Measurements from ENCODE around the gene DVL3. TPM values are rescaled to one million over a fixed set of nuclear protein-coding genes. Genes with fewer than 3 reads are reported as not detected.

DVL3 gene
- polyA plus RNA-seq, 1 donor (not counting 4 experiments of a cell fraction or from before 2014, with no cell fraction given): 18.5 TPM

DNA sequence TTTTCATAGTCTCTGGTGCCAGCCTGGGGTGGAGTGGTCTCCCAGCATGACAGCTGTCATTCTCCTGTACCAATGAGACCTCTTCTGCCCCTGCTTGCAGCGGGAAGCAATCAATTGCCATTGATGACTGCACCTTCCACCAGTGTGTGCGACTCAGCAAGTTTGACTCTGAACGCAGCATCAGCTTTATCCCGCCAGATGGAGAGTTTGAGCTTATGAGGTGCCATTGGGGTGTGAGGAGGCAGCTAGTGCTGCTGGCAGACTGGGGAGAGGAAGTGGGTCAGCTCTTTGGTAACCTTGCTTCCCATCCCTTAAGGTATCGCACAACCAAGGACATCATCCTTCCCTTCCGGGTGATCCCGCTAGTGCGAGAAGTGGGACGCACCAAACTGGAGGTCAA, 26.4 kb downstream of the DVL3 start:
- dilution Hi-C loops (cut with MboI; ENCODE audit: extremely low pct_ligation_motif_present, low sequenced_read_pairs): no loop called here
- Histone ChIP-seq H2AFZ (ENCODE audit: control insufficient read depth, low read length) (no peak overlapping the region), H3K9ac (ENCODE audit: control insufficient read depth, extremely low read depth, insufficient read depth, low read length) (no peak overlapping the region), H3K79me2 (ENCODE audit: control insufficient read depth, insufficient read depth, low read length) (peaks cover 31% of the 10 kb centered on the region), H3K4me1 (ENCODE audit: control insufficient read depth, extremely low read depth, insufficient read depth, low read length) (peaks cover 16% of the 10 kb centered on the region), H4K20me1 (ENCODE audit: control insufficient read depth, extremely low read depth, insufficient read depth, low read length) (no peaks in the 10 kb centered on the region), H3K9me1 (ENCODE audit: control insufficient read depth, extremely low read depth, insufficient read depth, low read length) (no peaks in the 10 kb centered on the region), H3K36me3 (ENCODE audit: control insufficient read depth in 2 of 2, extremely low read depth in 1 of 2, insufficient read depth in 2 of 2, low read length in 2 of 2) (peaks cover 59 to 70% of the 10 kb centered on the region in 2 experiments), H3K4me3 (ENCODE audit: control insufficient read depth in 2 of 3, extremely low read depth in 1 of 3, insufficient read depth in 2 of 3, low read depth in 1 of 3, low read length in 3 of 3) (no peak overlapping the region), H3K27me3 (ENCODE audit: control insufficient read depth, extremely low read depth, insufficient read depth, low read length) (no peaks in the 10 kb centered on the region), H3K4me2 (ENCODE audit: control insufficient read depth, extremely low read depth, insufficient read depth, low read depth, low read length) (no peak overlapping the region), H3K27ac (ENCODE audit: control insufficient read depth, insufficient read depth, low read length) (no peak overlapping the region), H3K9me3 (ENCODE audit: control insufficient read depth, low read depth, low read length) (no peaks in the 10 kb centered on the region)
- TF ChIP-seq EZH2 (IDR thresholded peaks at IDR 0.05; ENCODE audit: low read length): no peak
- TF ChIP-seq, protein P1, sequence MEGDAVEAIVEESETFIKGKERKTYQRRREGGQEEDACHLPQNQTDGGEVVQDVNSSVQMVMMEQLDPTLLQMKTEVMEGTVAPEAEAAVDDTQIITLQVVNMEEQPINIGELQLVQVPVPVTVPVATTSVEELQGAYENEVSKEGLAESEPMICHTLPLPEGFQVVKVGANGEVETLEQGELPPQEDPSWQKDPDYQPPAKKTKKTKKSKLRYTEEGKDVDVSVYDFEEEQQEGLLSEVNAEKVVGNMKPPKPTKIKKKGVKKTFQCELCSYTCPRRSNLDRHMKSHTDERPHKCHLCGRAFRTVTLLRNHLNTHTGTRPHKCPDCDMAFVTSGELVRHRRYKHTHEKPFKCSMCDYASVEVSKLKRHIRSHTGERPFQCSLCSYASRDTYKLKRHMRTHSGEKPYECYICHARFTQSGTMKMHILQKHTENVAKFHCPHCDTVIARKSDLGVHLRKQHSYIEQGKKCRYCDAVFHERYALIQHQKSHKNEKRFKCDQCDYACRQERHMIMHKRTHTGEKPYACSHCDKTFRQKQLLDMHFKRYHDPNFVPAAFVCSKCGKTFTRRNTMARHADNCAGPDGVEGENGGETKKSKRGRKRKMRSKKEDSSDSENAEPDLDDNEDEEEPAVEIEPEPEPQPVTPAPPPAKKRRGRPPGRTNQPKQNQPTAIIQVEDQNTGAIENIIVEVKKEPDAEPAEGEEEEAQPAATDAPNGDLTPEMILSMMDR (optimal IDR thresholded peaks at IDR 0.05 in 1 of 3, IDR thresholded peaks at IDR 0.05 in 1 of 3, conservative IDR thresholded peaks at IDR 0.05 in 1 of 3; ENCODE audit: extremely low read depth in 1 of 3, insufficient read depth in 2 of 3, low read length in 3 of 3): no peak
- FAIRE-seq (no peak), DNase-seq (ENCODE audit: low read depth, low spot score) (no peak)

DNA sequence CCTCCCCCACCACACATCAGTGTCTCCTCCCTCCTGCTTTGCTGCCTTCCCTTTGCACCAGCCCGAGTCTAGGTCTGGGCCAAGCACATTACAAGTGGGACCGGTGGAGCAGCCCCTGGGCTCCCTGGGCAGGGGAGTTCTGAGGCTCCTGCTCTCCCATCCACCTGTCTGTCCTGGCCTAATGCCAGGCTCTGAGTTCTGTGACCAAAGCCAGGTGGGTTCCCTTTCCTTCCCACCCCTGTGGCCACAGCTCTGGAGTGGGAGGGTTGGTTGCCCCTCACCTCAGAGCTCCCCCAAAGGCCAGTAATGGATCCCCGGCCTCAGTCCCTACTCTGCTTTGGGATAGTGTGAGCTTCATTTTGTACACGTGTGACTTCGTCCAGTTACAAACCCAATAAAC, 28.5 kb downstream of the DVL3 start:
- Histone ChIP-seq H2AFZ (ENCODE audit: control insufficient read depth, low read length) (no peak overlapping the region), H3K27ac (ENCODE audit: control insufficient read depth, insufficient read depth, low read length) (no peak overlapping the region), H3K79me2 (ENCODE audit: control insufficient read depth, insufficient read depth, low read length) (peaks cover 32% of the 10 kb centered on the region), H3K4me1 (ENCODE audit: control insufficient read depth, extremely low read depth, insufficient read depth, low read length) (peaks cover 15% of the 10 kb centered on the region), H3K9me1 (ENCODE audit: control insufficient read depth, extremely low read depth, insufficient read depth, low read length) (no peaks in the 10 kb centered on the region), H3K4me2 (ENCODE audit: control insufficient read depth, extremely low read depth, insufficient read depth, low read depth, low read length) (no peak overlapping the region), H3K4me3 (ENCODE audit: control insufficient read depth in 2 of 3, extremely low read depth in 1 of 3, insufficient read depth in 2 of 3, low read depth in 1 of 3, low read length in 3 of 3) (no peak overlapping the region), H3K27me3 (ENCODE audit: control insufficient read depth, extremely low read depth, insufficient read depth, low read length) (no peaks in the 10 kb centered on the region), H3K9me3 (ENCODE audit: control insufficient read depth, low read depth, low read length) (no peaks in the 10 kb centered on the region), H3K36me3 (ENCODE audit: control insufficient read depth in 2 of 2, extremely low read depth in 1 of 2, insufficient read depth in 2 of 2, low read length in 2 of 2) (peaks cover 57% of the 10 kb centered on the region in 2 experiments), H4K20me1 (ENCODE audit: control insufficient read depth, extremely low read depth, insufficient read depth, low read length) (no peaks in the 10 kb centered on the region), H3K9ac (ENCODE audit: control insufficient read depth, extremely low read depth, insufficient read depth, low read length) (no peak overlapping the region)
- no peak for DNase-seq (ENCODE audit: low read depth, low spot score)
- FAIRE-seq: no peak
- dilution Hi-C loops (cut with MboI; ENCODE audit: extremely low pct_ligation_motif_present, low sequenced_read_pairs): no loop called here
- TF ChIP-seq, protein P1 (optimal IDR thresholded peaks at IDR 0.05 in 1 of 3, IDR thresholded peaks at IDR 0.05 in 1 of 3, conservative IDR thresholded peaks at IDR 0.05 in 1 of 3; ENCODE audit: extremely low read depth in 1 of 3, insufficient read depth in 2 of 3, low read length in 3 of 3): no peak
- no peak for TF ChIP-seq EZH2 (IDR thresholded peaks at IDR 0.05; ENCODE audit: low read length)
